Loucy (cell line): ENCODE data around the gene PRSS56.

Source experiments
- EZH2phosphoT487 ChIP-seq: fragments of 200-600 bp; IDR thresholded peaks from 2 replicates; pipeline ENCODE4 v1.6.1; 2018; ENCODE audit warnings: antibody characterized with exemption, mild to moderate bottlenecking, moderate library complexity, borderline replicate concordance
- TF ChIP-seq, protein P1 (sequence below): fragments of 200-600 bp; sonication (generic); conservative IDR thresholded peaks from 2 replicates; pipeline ENCODE4 v1.5.1; 2014; ENCODE audit warnings: mild to moderate bottlenecking, antibody characterized with exemption, low read length

DNA sequence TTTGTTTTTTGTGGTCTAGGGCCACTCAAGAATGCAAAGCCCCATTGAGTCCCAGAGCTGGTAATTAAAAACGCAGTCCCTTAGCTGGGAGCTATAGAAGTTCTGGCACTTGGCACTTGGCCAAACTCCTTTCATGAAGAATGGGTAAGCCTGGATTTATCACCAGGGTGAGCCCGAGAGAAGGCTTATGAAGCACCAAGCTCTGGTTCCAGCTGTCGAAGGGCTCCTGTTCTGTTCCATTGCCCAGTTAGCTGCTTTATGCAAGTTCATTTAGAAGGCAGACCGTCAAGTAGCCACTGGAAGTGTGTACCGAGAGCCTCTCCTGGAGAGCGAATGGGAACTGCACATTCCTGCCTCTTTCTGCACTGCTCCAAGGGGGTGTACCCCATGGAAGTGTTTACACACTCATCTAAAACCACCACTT lies 46.7 kb upstream of the PRSS56 start:
- TF ChIP-seq, protein P1, sequence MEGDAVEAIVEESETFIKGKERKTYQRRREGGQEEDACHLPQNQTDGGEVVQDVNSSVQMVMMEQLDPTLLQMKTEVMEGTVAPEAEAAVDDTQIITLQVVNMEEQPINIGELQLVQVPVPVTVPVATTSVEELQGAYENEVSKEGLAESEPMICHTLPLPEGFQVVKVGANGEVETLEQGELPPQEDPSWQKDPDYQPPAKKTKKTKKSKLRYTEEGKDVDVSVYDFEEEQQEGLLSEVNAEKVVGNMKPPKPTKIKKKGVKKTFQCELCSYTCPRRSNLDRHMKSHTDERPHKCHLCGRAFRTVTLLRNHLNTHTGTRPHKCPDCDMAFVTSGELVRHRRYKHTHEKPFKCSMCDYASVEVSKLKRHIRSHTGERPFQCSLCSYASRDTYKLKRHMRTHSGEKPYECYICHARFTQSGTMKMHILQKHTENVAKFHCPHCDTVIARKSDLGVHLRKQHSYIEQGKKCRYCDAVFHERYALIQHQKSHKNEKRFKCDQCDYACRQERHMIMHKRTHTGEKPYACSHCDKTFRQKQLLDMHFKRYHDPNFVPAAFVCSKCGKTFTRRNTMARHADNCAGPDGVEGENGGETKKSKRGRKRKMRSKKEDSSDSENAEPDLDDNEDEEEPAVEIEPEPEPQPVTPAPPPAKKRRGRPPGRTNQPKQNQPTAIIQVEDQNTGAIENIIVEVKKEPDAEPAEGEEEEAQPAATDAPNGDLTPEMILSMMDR = no peak
- no peak for TF ChIP-seq EZH2phosphoT487
